ENCODE measurements around the gene PPIL3. TPM values are rescaled to one million over a fixed set of nuclear protein-coding genes. Genes with fewer than 3 reads are reported as not detected.

Gene PPIL3
- total and polyA plus RNA-seq, 5 donors from 2014 or later, result 15.3 to 45.4 (median 33.6) TPM

- H3K9me3 Mint-ChIP-seq, result peaks cover 0 to 2% (median 0%) of the 10 kb centered on the region in 7 donors
- H3K27ac Mint-ChIP-seq, result no peak overlapping the region
- Histone ChIP-seq H3K36me3 (ENCODE audit: control insufficient read depth, insufficient read depth, low read length) (peaks cover 32% of the 10 kb centered on the region), H3K4me1 (ENCODE audit: control insufficient read depth, insufficient read depth, low read length, poor library complexity, severe bottlenecking) (peaks cover 10% of the 10 kb centered on the region), H3K27ac (ENCODE audit: insufficient read depth, low read length, poor library complexity, severe bottlenecking) (no peak overlapping the region), H3K27me3 (ENCODE audit: control insufficient read depth, insufficient read depth, low read length) (no peaks in the 10 kb centered on the region), H3K4me3 (ENCODE audit: low read depth, low read length) (no peak overlapping the region), H3K9me3 (ENCODE audit: control insufficient read depth in 2 of 2, low read length in 2 of 2) (no peaks in the 10 kb centered on the region)
- H3K27me3 Mint-ChIP-seq, result no peaks in the 10 kb centered on the region
- peaks cover 29% of the 10 kb centered on the region for H3K36me3 Mint-ChIP-seq
- ATAC-seq (ENCODE audit: low read depth in 2 of 2), result no peak
- no peak for DNase-seq
- H3K4me3 Mint-ChIP-seq, result peak overlapping the region in 1 of 4 donors; percentile 29
- peaks cover 6 to 14% (median 8%) of the 10 kb centered on the region in 4 donors for H3K4me1 Mint-ChIP-seq
Measured at GRCh38 chr2:200871151-200871550, 17.7 kb downstream of the PPIL3 start.

- H3K9me3 Mint-ChIP-seq, result peaks cover 0 to 2% (median 0%) of the 10 kb centered on the region in 7 donors
- no peak for ATAC-seq (ENCODE audit: low read depth in 2 of 2)
- Histone ChIP-seq H3K4me3 (ENCODE audit: low read depth, low read length) (no peak overlapping the region), H3K4me1 (ENCODE audit: control insufficient read depth, insufficient read depth, low read length, poor library complexity, severe bottlenecking) (peaks cover 17% of the 10 kb centered on the region), H3K36me3 (ENCODE audit: control insufficient read depth, insufficient read depth, low read length) (peaks cover 21% of the 10 kb centered on the region), H3K27ac (ENCODE audit: insufficient read depth, low read length, poor library complexity, severe bottlenecking) (peak overlapping the region; percentile 33), H3K9me3 (ENCODE audit: control insufficient read depth in 2 of 2, low read length in 2 of 2) (no peaks in the 10 kb centered on the region), H3K27me3 (ENCODE audit: control insufficient read depth, insufficient read depth, low read length) (no peaks in the 10 kb centered on the region)
- H3K4me1 Mint-ChIP-seq, result peaks cover 6 to 23% (median 13%) of the 10 kb centered on the region in 4 donors
- H3K27ac Mint-ChIP-seq, result peak overlapping the region in 2 of 3 donors; percentile 83 to 85
- no peak for DNase-seq
- peaks cover 22% of the 10 kb centered on the region for H3K36me3 Mint-ChIP-seq
- H3K27me3 Mint-ChIP-seq, result peaks cover 6% of the 10 kb centered on the region
- peak overlapping the region in 3 of 4 donors; percentile 59 to 80 (median 68) for H3K4me3 Mint-ChIP-seq
Measured at GRCh38 chr2:200869014-200869413, 19.9 kb downstream of the PPIL3 start.

- peak within 1 kb of the TSS; percentile 100 for H3K27ac ChIP-seq (ENCODE audit: insufficient read depth, low read length, poor library complexity, severe bottlenecking)
- H3K9me3 Mint-ChIP-seq, result peaks cover 0 to 3% (median 0%) of the 10 kb centered on the region in 7 donors
- peaks cover 10% of the 10 kb centered on the region for H3K27me3 Mint-ChIP-seq
- peaks cover 29% of the 10 kb centered on the region for H3K36me3 Mint-ChIP-seq
- H3K9me3 ChIP-seq (ENCODE audit: control insufficient read depth in 2 of 2, low read length in 2 of 2), result no peaks in the 10 kb centered on the region
- no peaks in the 10 kb centered on the region for H3K27me3 ChIP-seq (ENCODE audit: control insufficient read depth, insufficient read depth, low read length)
- peaks cover 26% of the 10 kb centered on the region for H3K36me3 ChIP-seq (ENCODE audit: control insufficient read depth, insufficient read depth, low read length)
- H3K27ac Mint-ChIP-seq, result peak within 1 kb of the TSS; percentile 99 to 100 (median 99)
- peak within 1 kb of the TSS; percentile 100 for H3K4me3 ChIP-seq (ENCODE audit: low read depth, low read length)
- ATAC-seq (ENCODE audit: low read depth in 2 of 2), result peak; percentile 87 to 88
- peaks cover 45% of the 10 kb centered on the region for H3K4me1 ChIP-seq (ENCODE audit: control insufficient read depth, insufficient read depth, low read length, poor library complexity, severe bottlenecking)
- peak within 1 kb of the TSS; percentile 92 to 97 (median 94) for H3K4me3 Mint-ChIP-seq
- H3K4me1 Mint-ChIP-seq, result peaks cover 26 to 48% (median 32%) of the 10 kb centered on the region in 4 donors
- peak; percentile 96 to 97 (median 97) for DNase-seq
Measured at GRCh38 chr2:200864176-200865034, 24.5 kb downstream of the PPIL3 start, which contains the start of gene CLK1. Gene CLK1, minus strand, starts transcription at chr2:200864658. Its CDS starts 2,796 bp downstream, at chr2:200861862.

GRCh38 chr2:200863782-200864175 is 25.1 kb downstream of the PPIL3 start:
- DNase-seq (no peak), ATAC-seq (ENCODE audit: low read depth in 2 of 2) (no peak)
- Histone ChIP-seq H3K4me1 (ENCODE audit: control insufficient read depth, insufficient read depth, low read length, poor library complexity, severe bottlenecking) (peaks cover 45% of the 10 kb centered on the region), H3K27me3 (ENCODE audit: control insufficient read depth, insufficient read depth, low read length) (no peaks in the 10 kb centered on the region), H3K9me3 (ENCODE audit: control insufficient read depth in 2 of 2, low read length in 2 of 2) (no peaks in the 10 kb centered on the region), H3K27ac (ENCODE audit: insufficient read depth, low read length, poor library complexity, severe bottlenecking) (peak overlapping the region; percentile 100), H3K4me3 (ENCODE audit: low read depth, low read length) (peak overlapping the region; percentile 100), H3K36me3 (ENCODE audit: control insufficient read depth, insufficient read depth, low read length) (peaks cover 32% of the 10 kb centered on the region)
- Mint-ChIP-seq H3K36me3 (peaks cover 36% of the 10 kb centered on the region), H3K4me3 (peak overlapping the region; percentile 92 to 97 (median 94)), H3K4me1 (peaks cover 23 to 50% (median 31%) of the 10 kb centered on the region in 4 donors), H3K9me3 (peaks cover 0 to 3% (median 0%) of the 10 kb centered on the region in 7 donors), H3K27me3 (peaks cover 10% of the 10 kb centered on the region), H3K27ac (peak overlapping the region; percentile 99 to 100 (median 99))

- Histone ChIP-seq H3K9me3 (ENCODE audit: control insufficient read depth in 2 of 2, low read length in 2 of 2) (no peaks in the 10 kb centered on the region), H3K4me1 (ENCODE audit: control insufficient read depth, insufficient read depth, low read length, poor library complexity, severe bottlenecking) (peaks cover 46% of the 10 kb centered on the region), H3K27me3 (ENCODE audit: control insufficient read depth, insufficient read depth, low read length) (no peaks in the 10 kb centered on the region), H3K4me3 (ENCODE audit: low read depth, low read length) (peak overlapping the region; percentile 100), H3K27ac (ENCODE audit: insufficient read depth, low read length, poor library complexity, severe bottlenecking) (peak overlapping the region; percentile 100), H3K36me3 (ENCODE audit: control insufficient read depth, insufficient read depth, low read length) (peaks cover 44% of the 10 kb centered on the region)
- H3K27me3 Mint-ChIP-seq, result peaks cover 10% of the 10 kb centered on the region
- peaks cover 22 to 59% (median 39%) of the 10 kb centered on the region in 4 donors for H3K4me1 Mint-ChIP-seq
- H3K36me3 Mint-ChIP-seq, result peaks cover 48% of the 10 kb centered on the region
- peak overlapping the region; percentile 99 to 100 (median 99) for H3K27ac Mint-ChIP-seq
- DNase-seq (peak; percentile 62 to 78 (median 75)), ATAC-seq (ENCODE audit: low read depth in 2 of 2) (peak; percentile 22 to 39)
- H3K4me3 Mint-ChIP-seq, result peak overlapping the region; percentile 92 to 97 (median 94)
- peaks cover 0 to 3% (median 0%) of the 10 kb centered on the region in 7 donors for H3K9me3 Mint-ChIP-seq
Measured at GRCh38 chr2:200862532-200863000, 26.3 kb downstream of the PPIL3 start.

- Histone ChIP-seq H3K4me1 (ENCODE audit: control insufficient read depth, insufficient read depth, low read length, poor library complexity, severe bottlenecking) (peaks cover 46% of the 10 kb centered on the region), H3K9me3 (ENCODE audit: control insufficient read depth in 2 of 2, low read length in 2 of 2) (no peaks in the 10 kb centered on the region), H3K27me3 (ENCODE audit: control insufficient read depth, insufficient read depth, low read length) (no peaks in the 10 kb centered on the region), H3K4me3 (ENCODE audit: low read depth, low read length) (peak overlapping the region; percentile 100), H3K36me3 (ENCODE audit: control insufficient read depth, insufficient read depth, low read length) (peaks cover 53% of the 10 kb centered on the region), H3K27ac (ENCODE audit: insufficient read depth, low read length, poor library complexity, severe bottlenecking) (peak overlapping the region; percentile 100)
- Mint-ChIP-seq H3K9me3 (peaks cover 0 to 3% (median 0%) of the 10 kb centered on the region in 7 donors), H3K4me3 (peak overlapping the region; percentile 92 to 97 (median 94)), H3K36me3 (peaks cover 55% of the 10 kb centered on the region), H3K27ac (peak overlapping the region; percentile 5 to 100 (median 99)), H3K4me1 (peaks cover 28 to 61% (median 45%) of the 10 kb centered on the region in 4 donors), H3K27me3 (peaks cover 10% of the 10 kb centered on the region)
- DNase-seq (no peak), ATAC-seq (ENCODE audit: low read depth in 2 of 2) (no peak)
Measured at GRCh38 chr2:200861617-200862155, 27.2 kb downstream of the PPIL3 start.

- H3K27ac ChIP-seq (ENCODE audit: insufficient read depth, low read length, poor library complexity, severe bottlenecking), result peak overlapping the region; percentile 100
- Mint-ChIP-seq H3K4me1 (peaks cover 33 to 67% (median 49%) of the 10 kb centered on the region in 4 donors), H3K4me3 (peak overlapping the region; percentile 93 to 97 (median 94)), H3K27me3 (peaks cover 10% of the 10 kb centered on the region), H3K9me3 (peaks cover 0 to 3% (median 0%) of the 10 kb centered on the region in 7 donors), H3K27ac (peak overlapping the region; percentile 22 to 100 (median 70)), H3K36me3 (peaks cover 60% of the 10 kb centered on the region)
- peak overlapping the region; percentile 100 for H3K4me3 ChIP-seq (ENCODE audit: low read depth, low read length)
- H3K27me3 ChIP-seq (ENCODE audit: control insufficient read depth, insufficient read depth, low read length), result no peaks in the 10 kb centered on the region
- no peak for ATAC-seq (ENCODE audit: low read depth in 2 of 2)
- peaks cover 50% of the 10 kb centered on the region for H3K4me1 ChIP-seq (ENCODE audit: control insufficient read depth, insufficient read depth, low read length, poor library complexity, severe bottlenecking)
- peak in 2 of 3 donors; percentile 12 to 28 for DNase-seq
- H3K36me3 ChIP-seq (ENCODE audit: control insufficient read depth, insufficient read depth, low read length), result peaks cover 67% of the 10 kb centered on the region
- H3K9me3 ChIP-seq (ENCODE audit: control insufficient read depth in 2 of 2, low read length in 2 of 2), result no peaks in the 10 kb centered on the region
Measured at GRCh38 chr2:200860092-200860795, 28.6 kb downstream of the PPIL3 start.
